MCF 10A (cell line): ENCODE results near the gene CUEDC1. TPM values are rescaled to one million over a fixed set of nuclear protein-coding genes. Genes with fewer than 3 reads are reported as not detected.

Source experiments
- BruUV-seq: library from RNA; stranded (reverse); fragments of 400-500 nt; replicated peaks from 2 replicates; lab custom pipeline; 2021; lab: Mats Ljungman, UMichigan
- CTCF ChIA-PET: fragments of 300-600 bp; sonication (Branson Sonifier 250); formaldehyde crosslinking; extraction: SDS; loops from one replicate; lab custom pipeline; 2021; ENCODE audit warnings: antibody characterized with exemption, inconsistent platforms; lab: Yijun Ruan, JAX
- POLR2A ChIA-PET: fragments of 300-600, 350-650 bp; sonication (Branson Sonifier 250); formaldehyde crosslinking; extraction: SDS; loops from one replicate; lab custom pipeline; 2020; ENCODE audit warnings: antibody characterized with exemption, inconsistent platforms; lab: Yijun Ruan, JAX
- DNase-seq: peaks from one replicate; pipeline ENCODE4 v3.0.0-alpha.2; 2018; ENCODE audit not compliant: unreplicated experiment
- H3K27ac Mint-ChIP-seq: one replicate; pipeline ENCODE4 v1.8.0; 2022; ENCODE audit warnings: mild to moderate bottlenecking, low read depth, mixed read lengths; ENCODE audit not compliant: unreplicated experiment
- H3K27me3 Mint-ChIP-seq: one replicate; pipeline ENCODE4 v1.8.0; 2022; ENCODE audit warnings: mixed read lengths; ENCODE audit not compliant: insufficient read depth, unreplicated experiment
- H3K36me3 Mint-ChIP-seq: one replicate; pipeline ENCODE4 v1.8.0; 2022; ENCODE audit warnings: mild to moderate bottlenecking, moderate library complexity, mixed read lengths; ENCODE audit not compliant: insufficient read depth, unreplicated experiment
- H3K4me1 Mint-ChIP-seq: one replicate; pipeline ENCODE4 v1.8.0; 2022; ENCODE audit warnings: mixed read lengths; ENCODE audit not compliant: insufficient read depth, unreplicated experiment
- H3K4me3 Mint-ChIP-seq: one replicate; pipeline ENCODE4 v1.8.0; 2022; ENCODE audit warnings: mild to moderate bottlenecking, moderate library complexity, mixed read lengths; ENCODE audit not compliant: unreplicated experiment
- H3K9me3 Mint-ChIP-seq: one replicate; pipeline ENCODE4 v1.8.0; 2022; ENCODE audit warnings: mixed read lengths; ENCODE audit not compliant: unreplicated experiment
- CTCF ChIP-seq: fragments of 200-600 bp; IDR thresholded peaks from one replicate; pipeline ENCODE4 v1.8.0; 2022; ENCODE audit warnings: antibody characterized with exemption, mild to moderate bottlenecking; ENCODE audit not compliant: unreplicated experiment
- intact Hi-C: fragments of 100-400 bp; cut with micrococcal nuclease; formaldehyde crosslinking; loops from 2 replicates; pipeline ENCODE4 v1.14.1; 2022
- total RNA-seq: library from RNA; stranded (reverse); gene quantifications from 2 replicates; pipeline ENCODE4 v1.2.3, GENCODE V29; 2022

CUEDC1 gene
- total RNA-seq, 1 experiment from 2014 or later: 15.6 TPM

- ChIA-PET CTCF (interaction anchor here (0.8 to 7.8 kb wide), 6 partner anchors 10 to 111 kb away, joined by 3 to 81 read pairs (median 16); no protein-coding TSS in a partner anchor), POLR2A (interaction anchor here (0.6 to 2.4 kb wide), 4 partner anchors 18 to 196 kb away, joined by 3 to 10 read pairs (median 3); partner anchors contain the start of gene MRPS23)
- H3K27ac Mint-ChIP-seq: no peak overlapping the region
- no peak for DNase-seq
- BruUV-seq: no TSS peak
- peaks cover 41% of the 10 kb centered on the region for H3K4me1 Mint-ChIP-seq
- no peaks in the 10 kb centered on the region for H3K27me3 Mint-ChIP-seq
- TF ChIP-seq CTCF: no peak
- no peak overlapping the region for H3K4me3 Mint-ChIP-seq
- peaks cover 14% of the 10 kb centered on the region for H3K36me3 Mint-ChIP-seq
- intact Hi-C loops: no loop called here
- no peaks in the 10 kb centered on the region for H3K9me3 Mint-ChIP-seq
Observed at GRCh38 chr17:57888311-57889216, 66.6 kb downstream of the CUEDC1 start.

- TF ChIP-seq CTCF: no peak
- Mint-ChIP-seq H3K27ac (no peak overlapping the region), H3K27me3 (no peaks in the 10 kb centered on the region), H3K9me3 (no peaks in the 10 kb centered on the region), H3K4me1 (peaks cover 28% of the 10 kb centered on the region), H3K36me3 (peaks cover 18% of the 10 kb centered on the region), H3K4me3 (no peak overlapping the region)
- ChIA-PET CTCF (interaction anchor here (0.6 to 7.3 kb wide), 3 partner anchors 60 to 459 kb away, joined by 3 to 59 read pairs (median 3); no protein-coding TSS in a partner anchor), POLR2A (interaction anchor here (0.6 to 0.7 kb wide), 2 partner anchors 18 to 61 kb away, joined by 3 read pairs; no protein-coding TSS in a partner anchor)
- no TSS peak for BruUV-seq
- DNase-seq: no peak
- intact Hi-C loops: no loop called here
Observed at GRCh38 chr17:57887161-57887560, 68.1 kb downstream of the CUEDC1 start.

GRCh38 chr17:57886020-57886419 lies 69.2 kb downstream of the CUEDC1 start:
- DNase-seq: no peak
- Mint-ChIP-seq H3K4me3 (no peak overlapping the region), H3K27ac (no peak overlapping the region), H3K36me3 (peaks cover 18% of the 10 kb centered on the region), H3K4me1 (peaks cover 16% of the 10 kb centered on the region), H3K9me3 (no peaks in the 10 kb centered on the region), H3K27me3 (no peaks in the 10 kb centered on the region)
- intact Hi-C loops: no loop called here
- ChIA-PET POLR2A (interaction anchor here (0.7 kb wide), 1 partner anchor 121 kb away, joined by 4 read pairs; the partner anchor contains the start of gene SRSF1), CTCF (no interaction called here)
- no TSS peak for BruUV-seq
- no peak for TF ChIP-seq CTCF
